Skin of body (tissue), 2 donors: ENCODE measurements around the gene CPB2. TPM values are rescaled to one million over a fixed set of nuclear protein-coding genes. Genes with fewer than 3 reads are reported as not detected.
A peak's percentile ranks its signal among the peaks of the same experiment; 100 is the strongest.

Experiments used
- DNase-seq: peaks from one replicate; lab custom pipeline; 2025; lab: John Stamatoyannopoulos, UW
- total RNA-seq: library from RNA; depleted of rRNA; stranded (reverse); fragments of >200 nt; gene quantifications from one replicate; pipeline ENCODE4 v1.2.3, GENCODE V29; 2014

CPB2 gene
- total RNA-seq, 1 donor from 2014 or later, result not detected

DNA sequence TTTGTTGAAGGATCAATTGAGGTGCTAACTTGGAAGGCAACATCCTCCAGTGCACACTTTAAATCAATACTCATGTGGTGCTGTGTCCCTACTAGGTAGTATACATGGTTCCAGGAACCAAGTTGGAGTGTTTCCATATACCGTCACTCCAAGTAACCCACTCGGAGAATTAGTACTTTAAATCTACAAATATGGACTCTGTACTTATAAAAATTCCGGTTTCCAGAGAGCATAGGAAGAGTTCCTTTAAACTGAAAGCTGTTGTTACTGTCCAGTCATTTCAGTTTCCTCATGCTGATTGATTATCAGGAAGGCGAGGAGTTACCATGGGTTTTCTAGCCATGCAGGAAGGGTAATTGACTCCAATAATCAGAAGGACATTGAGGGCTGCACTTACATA lies 7.2 kb downstream of the CPB2 start:
- DNase-seq, result no peak

- no peak for DNase-seq
These were observed 7.8 kb downstream of the CPB2 start for GRCh38 chr13:46097015-46097414.

DNA sequence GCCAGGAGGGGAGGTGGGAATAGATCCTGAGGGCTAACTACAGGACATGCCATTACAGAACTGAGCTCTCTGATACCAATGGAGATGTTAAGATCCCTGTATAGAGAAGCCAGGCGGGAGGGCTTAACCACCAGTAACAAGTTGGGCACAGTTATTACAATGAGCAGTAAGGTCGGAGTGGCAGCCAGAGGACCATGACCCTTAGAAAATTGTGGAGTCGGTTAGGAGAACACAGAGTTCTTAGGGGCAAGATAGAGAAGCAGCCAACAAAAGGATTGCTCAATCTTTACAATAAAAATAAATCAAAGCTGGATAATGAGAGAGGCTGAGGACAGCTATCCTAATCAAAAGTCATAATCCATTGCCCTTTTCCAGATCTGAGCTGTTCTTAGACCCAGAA lies 10.4 kb downstream of the CPB2 start:
- no peak for DNase-seq

- no peak for DNase-seq
These were observed 15.8 kb downstream of the CPB2 start for GRCh38 chr13:46088821-46089562.

- no peak for DNase-seq
These were observed 17.4 kb downstream of the CPB2 start for GRCh38 chr13:46087481-46087880.

DNA sequence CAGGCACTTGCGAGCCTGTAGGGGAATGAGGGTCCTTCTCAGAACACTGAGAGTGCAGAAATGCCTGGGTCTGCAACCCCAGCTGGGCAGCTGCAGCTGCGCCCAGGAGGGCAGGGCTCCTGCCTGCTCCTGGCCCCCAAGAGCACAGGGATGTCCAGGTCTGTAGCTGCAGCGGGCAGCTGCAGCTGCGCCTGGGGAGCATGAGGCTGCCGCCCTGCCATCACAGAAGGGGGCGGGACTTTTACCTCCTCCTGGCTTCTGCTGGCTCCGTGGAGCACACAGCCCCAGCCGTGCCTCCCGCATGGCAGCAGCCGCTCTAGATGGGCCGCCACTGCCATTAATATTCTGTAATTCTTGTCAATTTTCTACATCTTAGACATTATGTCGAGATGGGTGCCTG lies 17.8 kb downstream of the CPB2 start:
- no peak for DNase-seq

DNA sequence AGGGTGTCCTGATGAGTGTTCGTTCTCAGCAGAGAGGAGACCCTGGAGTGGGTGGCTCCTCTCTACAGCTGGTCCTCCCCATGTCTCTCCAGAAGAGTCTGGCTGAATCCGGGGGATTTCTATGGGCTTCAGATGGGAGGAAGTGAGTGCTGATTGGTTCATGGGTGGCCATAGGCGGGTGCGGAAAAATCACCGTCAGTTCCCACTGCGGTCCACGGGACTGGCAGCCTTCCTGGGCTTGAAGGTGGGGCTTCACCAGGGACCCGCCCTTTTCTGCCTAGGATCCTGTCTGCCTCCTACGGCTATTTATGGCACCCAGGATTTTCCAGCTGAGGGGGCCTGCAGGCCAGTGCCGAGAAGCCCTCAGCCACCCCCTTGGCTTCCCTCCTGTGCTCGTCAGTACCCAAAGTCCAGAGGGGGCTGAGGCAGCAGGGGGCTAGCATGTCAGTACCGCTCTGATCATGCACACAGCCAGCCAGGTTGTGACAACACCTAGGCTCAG lies 18.4 kb downstream of the CPB2 start:
- no peak for DNase-seq

DNA sequence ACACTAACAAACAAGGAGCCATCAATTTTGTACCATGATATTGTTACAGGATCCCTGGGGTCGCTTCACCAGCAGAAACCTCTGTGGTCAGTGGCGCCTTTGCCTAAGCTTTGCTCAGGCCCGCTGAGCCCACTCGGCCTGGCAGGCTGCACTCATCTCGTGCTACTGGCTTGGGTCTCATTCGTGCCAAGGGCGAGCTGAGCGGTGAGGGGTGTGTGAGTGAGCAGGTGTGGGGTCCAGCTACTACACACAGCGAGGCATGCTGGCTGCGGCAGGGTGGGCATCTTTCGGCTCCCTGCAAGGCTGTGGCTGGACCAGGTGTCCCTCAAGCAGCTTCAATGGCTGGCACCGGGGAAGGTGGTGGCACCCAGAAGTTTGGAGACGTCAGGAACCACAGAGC lies 19.1 kb downstream of the CPB2 start:
- DNase-seq, result no peak

DNA sequence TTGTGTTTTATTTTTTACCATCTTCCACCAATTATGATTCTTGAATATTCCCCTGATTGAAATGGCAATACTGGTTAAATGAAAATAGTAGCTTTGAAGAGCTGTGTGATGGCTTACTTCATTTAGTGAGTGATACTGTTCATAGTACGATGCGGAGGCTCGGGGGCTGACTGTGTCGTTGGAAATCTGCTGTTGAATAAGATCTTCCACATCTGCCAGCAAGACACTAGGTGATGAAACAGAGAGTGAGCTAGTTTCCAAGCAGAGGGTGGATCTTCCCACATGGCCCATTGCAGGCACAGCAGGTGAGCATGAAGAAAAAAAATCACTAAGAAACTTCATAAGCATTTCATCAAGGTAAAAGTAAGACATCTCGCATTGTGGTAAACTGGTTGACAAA lies 22.5 kb downstream of the CPB2 start:
- DNase-seq, result no peak

DNA sequence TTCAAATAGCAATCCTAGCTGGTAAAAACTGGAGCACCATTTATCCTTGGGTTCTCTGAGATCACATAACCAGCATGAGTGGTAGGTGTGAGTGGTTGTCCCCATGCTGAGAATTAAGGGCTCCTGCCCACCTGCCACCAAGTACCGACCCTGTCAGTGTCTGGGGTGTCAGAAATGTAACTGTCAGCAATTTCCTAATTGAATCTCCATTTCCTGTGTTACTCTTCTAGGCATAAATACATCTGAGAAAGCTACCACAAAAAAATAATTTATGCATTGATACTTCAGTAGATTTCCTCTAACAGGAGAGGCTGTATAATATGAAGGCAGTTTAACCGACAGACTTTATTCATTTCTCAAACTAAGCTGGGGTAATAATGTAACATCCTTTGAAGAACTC lies 25.1 kb downstream of the CPB2 start:
- no peak for DNase-seq

DNA sequence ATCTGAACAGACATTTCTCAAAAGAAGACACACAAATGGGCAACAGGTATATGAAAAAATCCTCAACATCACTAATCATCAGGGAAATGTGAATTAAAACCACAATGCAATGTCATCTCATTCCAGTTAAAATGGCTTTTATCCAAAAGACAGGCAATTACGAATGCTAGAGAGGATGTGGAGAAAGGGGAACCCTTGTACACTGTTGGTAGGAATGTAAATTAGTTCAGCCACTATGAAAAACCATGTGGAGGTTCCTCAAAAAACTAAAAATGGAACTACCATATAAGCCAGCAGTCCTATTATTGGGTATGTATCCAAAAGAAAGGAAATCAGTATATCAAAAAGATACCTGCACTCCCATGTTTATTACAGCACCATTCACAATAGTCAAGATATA lies 27.6 kb downstream of the CPB2 start:
- DNase-seq, result no peak

DNA sequence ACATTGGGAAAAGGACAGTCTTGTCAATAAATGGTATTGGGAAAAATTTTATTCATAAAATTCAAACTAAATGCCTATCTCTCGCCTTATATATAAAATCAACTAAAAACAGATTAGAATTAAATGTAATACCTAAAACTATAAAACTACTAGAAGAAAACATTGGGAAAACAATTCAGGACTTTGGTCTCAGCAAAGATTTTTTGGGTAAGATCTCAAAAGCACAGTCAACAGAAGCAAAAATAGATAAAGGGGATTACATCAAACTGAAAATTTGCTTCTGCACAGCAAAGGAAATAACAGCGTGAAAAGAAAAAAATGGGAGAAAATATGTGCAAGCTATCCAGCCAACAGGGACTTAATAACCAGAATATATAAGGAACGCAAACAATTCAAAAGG lies 28.0 kb downstream of the CPB2 start:
- DNase-seq, result no peak

DNA sequence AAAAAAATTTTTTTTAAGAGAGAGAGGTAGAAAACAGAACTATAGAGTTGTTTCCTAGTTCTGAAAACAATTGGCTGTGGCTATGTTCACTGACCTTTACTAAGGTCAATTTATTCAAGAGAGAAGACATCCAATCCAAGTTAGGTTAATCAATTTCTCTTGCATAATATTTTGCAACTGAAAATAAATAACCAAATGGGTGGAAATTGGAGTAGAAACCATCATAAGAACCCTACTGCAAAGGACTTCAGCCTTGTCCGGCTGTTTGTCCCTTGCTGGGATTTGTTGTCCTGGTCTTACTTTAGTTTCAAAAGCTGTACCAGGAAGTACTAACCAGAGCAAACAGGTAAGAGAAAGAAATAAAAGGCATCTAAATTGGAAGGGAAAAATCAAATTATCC lies 29.0 kb downstream of the CPB2 start:
- no peak for DNase-seq

- no peak for DNase-seq
These were observed 33.1 kb downstream of the CPB2 start for GRCh38 chr13:46071590-46072249.

GRCh38 chr13:46063292-46063691 lies 41.5 kb downstream of the CPB2 start:
- no peak for DNase-seq

DNA sequence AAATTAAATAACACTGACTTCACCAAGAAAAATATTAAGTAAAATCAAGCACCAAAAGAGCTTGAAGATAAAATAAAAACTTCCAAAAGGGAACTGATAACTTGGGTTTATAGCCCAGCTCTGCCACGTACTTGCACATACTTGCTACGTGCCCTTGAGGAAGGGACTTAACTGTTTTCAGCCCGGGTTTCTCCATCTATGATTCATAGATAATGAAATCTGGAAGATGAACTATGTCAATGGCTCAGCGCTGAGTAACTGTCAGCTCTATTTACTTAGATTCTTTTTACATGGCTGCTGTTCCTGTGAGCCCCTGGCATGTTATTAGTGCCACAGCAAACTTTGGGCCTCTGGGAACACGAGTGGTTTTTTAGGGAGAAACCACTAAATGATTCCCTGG lies 42.6 kb downstream of the CPB2 start:
- DNase-seq, result no peak

GRCh38 chr13:46059405-46059804 lies 45.4 kb downstream of the CPB2 start:
- no peak for DNase-seq

DNA sequence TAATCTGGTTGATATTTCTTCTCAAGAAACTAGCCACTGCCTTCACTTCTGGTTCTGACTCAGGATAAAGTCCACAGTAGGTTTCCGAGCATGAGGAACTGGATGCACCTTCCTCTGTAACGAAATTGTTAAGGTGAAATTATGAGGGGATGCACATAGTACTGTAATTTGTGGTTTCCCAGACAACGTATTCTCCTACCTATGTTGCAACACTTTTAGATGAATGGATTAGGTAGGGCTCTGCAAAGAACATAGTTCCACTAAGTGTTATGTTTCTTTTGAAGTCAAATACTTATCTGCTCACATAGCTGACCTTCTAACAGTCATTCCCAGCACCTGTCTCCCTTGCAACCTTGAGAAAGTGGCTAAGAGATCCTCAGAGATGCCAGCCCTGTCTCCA lies 46.6 kb downstream of the CPB2 start:
- no peak for DNase-seq

GRCh38 chr13:46057256-46058015 lies 47.4 kb downstream of the CPB2 start:
- no peak for DNase-seq

DNA sequence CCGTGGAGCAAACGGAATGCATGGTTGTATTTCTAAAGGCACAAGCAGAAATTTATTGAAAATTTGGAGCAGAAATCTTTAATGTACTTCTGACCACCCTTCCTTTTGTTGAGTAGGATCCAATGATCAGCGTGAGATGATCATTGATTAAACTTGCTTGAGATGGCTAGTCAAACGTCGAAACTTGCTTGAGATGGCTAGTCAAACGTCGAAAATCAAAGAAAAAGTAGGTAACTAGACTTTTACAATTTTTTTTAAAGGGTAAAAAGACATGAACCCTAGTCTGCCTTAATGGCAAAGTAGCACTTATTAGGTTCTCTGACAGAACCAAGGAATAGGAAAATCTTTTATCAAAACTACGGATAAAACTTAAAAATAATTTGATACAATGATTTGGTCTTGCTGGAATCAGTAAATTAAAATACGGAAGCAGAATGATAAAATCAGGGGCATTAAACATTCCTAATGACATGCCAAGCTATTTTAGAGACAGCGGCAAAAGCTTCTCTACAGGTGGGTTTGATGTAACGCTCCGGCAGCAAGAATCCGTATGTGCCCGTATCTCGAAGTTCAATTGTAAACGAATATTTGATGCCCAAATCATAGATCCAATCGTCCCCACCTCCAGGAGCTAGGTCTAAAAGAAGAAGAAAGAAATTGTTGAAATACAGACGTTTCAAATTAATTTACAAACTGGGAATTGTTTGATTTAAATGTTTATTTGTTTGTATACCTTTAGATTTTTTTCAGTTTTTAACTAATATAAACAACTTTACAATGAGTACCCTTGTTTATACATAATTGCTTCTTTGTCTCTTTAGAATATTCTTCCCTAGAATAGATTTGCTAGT lies 51.4 kb downstream of the CPB2 start:
- DNase-seq, result peak; percentile 2
